ENCODE data around the gene AXIN2.

GRCh38 chr17:65547253-65547670 is 14.2 kb downstream of the AXIN2 start:
- no peak for TF ChIP-seq CTCF (IDR thresholded peaks at IDR 0.05)
- no peak for TF ChIP-seq POLR2AphosphoS5 (IDR thresholded peaks at IDR 0.05; ENCODE audit: low read depth, low read length)
- TF ChIP-seq REST (IDR thresholded peaks at IDR 0.05; ENCODE audit: insufficient read depth in 1 of 2, low read depth in 2 of 2, low read length in 1 of 2): no peak
- no peak for TF ChIP-seq SIN3A (IDR thresholded peaks at IDR 0.05; ENCODE audit: borderline replicate concordance, insufficient read depth, low read depth, low read length)
